Measurements from ENCODE around the gene HTATSF1. TPM values are rescaled to one million over a fixed set of nuclear protein-coding genes. Genes with fewer than 3 reads are reported as not detected.

Gene HTATSF1
- total RNA-seq, 1 donor = 37.5 TPM

DNA sequence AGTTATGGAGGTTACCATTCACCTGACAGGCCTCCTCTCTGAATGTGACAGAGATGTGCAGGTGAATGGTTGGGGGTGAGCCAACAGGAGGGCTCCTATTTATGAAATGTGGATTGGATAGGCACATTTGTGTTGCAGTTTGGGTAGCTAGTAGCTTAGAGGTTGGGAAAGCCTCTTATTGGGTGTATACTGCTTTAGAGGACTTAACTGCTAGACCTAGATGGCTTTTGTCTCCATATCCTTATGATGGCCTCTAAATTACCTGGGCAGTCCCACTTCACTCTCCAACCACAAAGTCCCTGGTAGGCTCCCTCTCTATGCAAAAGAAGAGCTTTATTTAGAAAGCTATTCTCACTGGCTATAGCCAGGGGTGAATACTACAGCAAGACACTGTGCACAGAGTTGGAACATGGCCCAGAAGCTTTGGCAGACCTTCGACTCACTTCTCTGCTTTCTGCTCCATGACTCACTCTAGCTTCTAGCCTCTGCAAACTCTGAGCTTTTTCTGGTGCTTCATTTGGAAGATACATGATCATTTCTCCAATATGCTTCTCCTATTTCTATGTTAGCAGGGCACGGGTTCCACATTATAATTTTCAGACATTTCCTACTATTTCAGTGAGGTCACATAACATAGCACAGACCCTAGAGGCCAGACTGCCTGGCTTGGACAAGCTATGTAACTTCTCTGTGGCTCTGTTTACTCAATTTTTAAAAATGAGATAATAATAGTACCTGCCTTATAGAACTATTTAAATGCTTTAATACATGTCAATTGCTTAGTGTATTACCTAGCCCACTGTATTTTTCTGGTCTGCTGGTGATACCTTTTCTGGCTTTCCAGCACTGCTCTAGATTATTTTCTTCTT is 28.6 kb downstream of the HTATSF1 start:
- DNase-seq (ENCODE audit: low read depth) = peak; percentile 91
- no peak overlapping the region for H3K4me3 ChIP-seq (ENCODE audit: low read depth, low read length)
- TF ChIP-seq CTCF (IDR thresholded peaks at IDR 0.05; ENCODE audit: insufficient read depth, low read length) = no peak

DNA sequence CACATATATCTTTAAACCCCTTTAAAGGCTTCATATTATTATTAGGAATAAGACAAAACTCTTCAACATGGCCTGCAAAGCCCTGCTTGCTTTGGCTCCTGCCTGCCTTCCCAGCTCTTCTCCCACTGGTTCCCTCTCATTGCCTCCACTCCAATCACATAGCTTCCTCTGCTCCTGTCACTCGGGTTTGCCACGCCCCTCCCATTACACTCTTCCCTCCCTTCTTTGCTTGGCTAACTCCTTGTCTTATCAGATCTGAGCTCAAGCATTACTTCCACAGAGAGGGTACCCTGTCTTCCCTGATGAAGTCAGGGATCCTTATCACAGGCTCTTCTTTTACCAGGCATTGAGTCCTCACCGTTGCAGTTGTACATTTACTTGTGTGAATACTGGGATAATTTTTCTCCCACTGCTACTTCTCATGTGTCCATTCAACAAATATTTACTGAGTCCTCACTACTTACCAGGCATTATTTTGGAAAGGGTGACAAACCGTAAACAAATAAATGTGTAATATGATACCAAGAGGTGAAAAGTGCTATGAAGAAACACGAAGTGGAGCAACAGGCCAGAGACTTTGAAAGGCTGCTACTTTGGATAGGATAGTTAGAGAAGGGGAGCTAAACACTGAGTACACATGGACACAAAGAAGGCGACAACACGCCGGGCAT is 31.4 kb downstream of the HTATSF1 start:
- TF ChIP-seq CTCF (IDR thresholded peaks at IDR 0.05; ENCODE audit: insufficient read depth, low read length) = no peak
- no peak overlapping the region for H3K4me3 ChIP-seq (ENCODE audit: low read depth, low read length)
- DNase-seq (ENCODE audit: low read depth) = no peak

DNA sequence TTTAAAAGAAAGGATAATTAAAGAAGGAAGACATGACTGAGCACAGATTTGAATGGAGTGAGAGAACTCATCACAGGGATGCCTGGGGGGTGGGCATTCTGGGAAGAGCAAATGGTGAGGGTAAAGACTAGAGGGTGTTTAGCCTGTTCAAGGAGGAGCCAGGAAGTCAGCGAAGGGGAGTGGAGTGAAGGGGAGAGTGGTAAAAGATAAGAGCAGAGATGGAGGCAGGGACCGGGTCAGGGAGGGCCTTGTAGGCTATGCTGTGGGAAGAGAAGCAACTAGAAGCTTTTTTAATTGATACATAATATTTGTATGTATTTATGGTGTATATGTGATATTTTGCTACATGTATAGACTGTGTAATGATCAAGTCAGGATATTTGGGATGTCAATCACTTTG is 32.4 kb downstream of the HTATSF1 start:
- H3K4me3 ChIP-seq (ENCODE audit: low read depth, low read length) = no peak overlapping the region
- no peak for DNase-seq (ENCODE audit: low read depth)
- TF ChIP-seq CTCF (IDR thresholded peaks at IDR 0.05; ENCODE audit: insufficient read depth, low read length) = no peak

GRCh38 chrX:136531951-136532350 is 34.6 kb downstream of the HTATSF1 start, which contains the start of gene VGLL1:
Gene VGLL1, plus strand, starts transcription at chrX:136532215. Its CDS starts 3,806 bp downstream, at chrX:136536021.
- DNase-seq (ENCODE audit: low read depth) = no peak
- TF ChIP-seq CTCF (IDR thresholded peaks at IDR 0.05; ENCODE audit: insufficient read depth, low read length) = no peak

DNA sequence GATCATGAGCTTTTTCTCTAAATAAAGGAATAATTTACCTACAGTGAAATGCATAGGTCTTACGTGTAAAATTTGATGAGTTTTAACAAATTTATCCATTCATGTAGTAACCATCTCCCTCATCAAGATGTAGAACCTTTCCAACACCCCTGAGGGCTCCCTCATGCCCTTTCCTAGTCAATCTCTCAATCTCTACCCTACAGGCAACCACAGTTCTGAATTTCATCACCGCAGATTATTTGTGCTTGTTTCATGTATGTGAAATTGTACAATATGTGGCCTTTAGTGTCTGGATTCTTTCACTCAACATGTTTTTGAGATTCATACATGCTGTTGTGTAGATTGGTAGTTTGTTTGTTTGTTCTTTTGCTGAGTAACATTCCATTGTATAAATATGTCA is 36.7 kb downstream of the HTATSF1 start:
- DNase-seq (ENCODE audit: low read depth) = no peak
- TF ChIP-seq CTCF (IDR thresholded peaks at IDR 0.05; ENCODE audit: insufficient read depth, low read length) = no peak
- no peak overlapping the region for H3K4me3 ChIP-seq (ENCODE audit: low read depth, low read length)

More at GRCh38 chrX:136531951-136532350, 34.6 kb downstream of the HTATSF1 start, which contains the start of gene VGLL1:
- H3K4me3 ChIP-seq (ENCODE audit: low read depth, low read length) = no peak within 1 kb of the TSS

DNA sequence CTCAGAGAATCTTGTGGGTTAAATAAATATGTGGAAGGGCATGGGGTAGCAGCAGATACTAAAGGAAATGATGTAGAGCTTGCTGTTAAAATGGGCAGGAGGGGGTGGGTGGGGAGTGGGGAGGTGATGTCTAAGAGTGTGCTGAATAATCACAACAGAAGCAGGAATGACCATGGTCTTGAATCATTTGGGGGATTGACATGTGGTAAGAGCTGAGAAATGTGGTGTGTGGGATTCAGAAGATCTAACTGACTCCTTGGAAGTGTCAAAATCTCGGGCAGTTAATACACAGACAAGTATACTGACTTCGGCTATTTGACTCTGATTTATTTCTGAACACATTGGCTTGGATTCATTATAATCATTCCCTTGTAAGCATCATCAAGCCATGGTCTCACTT is 41.4 kb downstream of the HTATSF1 start:
- TF ChIP-seq CTCF (IDR thresholded peaks at IDR 0.05; ENCODE audit: insufficient read depth, low read length) = no peak

More for the DNA sequence above, 41.4 kb downstream of the HTATSF1 start:
- H3K4me3 ChIP-seq (ENCODE audit: low read depth, low read length) = no peak overlapping the region
- no peak for DNase-seq (ENCODE audit: low read depth)

Data from fibroblast of the aortic adventitia (primary cell).